Measurements from ENCODE around the gene ARPC5L. TPM values are rescaled to one million over a fixed set of nuclear protein-coding genes. Genes with fewer than 3 reads are reported as not detected.

ARPC5L gene
- total and polyA plus RNA-seq, 2 of the 8 experiments (the other 6 are each of a cell fraction or from before 2014, with no cell fraction given) = 34.1 to 50.6 TPM

DNA sequence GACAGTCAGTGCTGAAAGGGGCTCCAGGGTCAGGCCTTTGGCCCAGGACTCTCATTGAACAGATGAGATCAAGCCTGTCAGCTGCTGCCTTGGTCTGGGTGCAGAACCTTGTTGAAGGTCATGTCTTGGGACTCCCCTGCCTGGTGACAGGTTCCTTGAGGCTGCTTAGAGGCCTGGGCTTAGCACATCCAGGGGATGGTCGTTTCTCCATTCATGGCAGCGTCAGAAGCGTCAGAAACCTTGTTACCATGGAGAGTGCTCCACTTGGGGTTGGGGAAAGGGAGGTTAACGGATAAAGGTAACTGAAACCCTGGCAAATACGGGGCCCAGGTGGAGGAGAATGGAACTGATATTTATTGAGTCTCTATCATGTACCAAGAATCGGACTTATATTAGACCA is 8.8 kb downstream of the ARPC5L start (continued):
- TF ChIP-seq TEAD4 (IDR thresholded peaks at IDR 0.05; ENCODE audit: low read depth, low read length) = no peak
- no peak for TF ChIP-seq BCL11A (IDR thresholded peaks at IDR 0.05; ENCODE audit: low read depth in 2 of 2, low read length in 2 of 2)
- no peak for TF ChIP-seq USF2 (IDR thresholded peaks at IDR 0.05; ENCODE audit: low read length)

Data from H1 (cell line).